Renal cortical epithelial cell (primary cell): Measurements from ENCODE around the gene KRTAP5-7. TPM values are rescaled to one million over a fixed set of nuclear protein-coding genes. Genes with fewer than 3 reads are reported as not detected.
A peak's percentile ranks its signal among the peaks of the same experiment; 100 is the strongest.

Experiments
- DNase-seq: peaks from one replicate; pipeline ENCODE4 v3.0.0-alpha.2; 2011; ENCODE audit warnings: low read depth
- total RNA-seq: library from RNA; depleted of rRNA; stranded (reverse); fragments of >200 nt; gene quantifications from 2 replicates; pipeline ENCODE4 v1.2.3, GENCODE V29; 2014

The KRTAP5-7 gene
- total RNA-seq, 1 donor from 2014 or later, result not detected

DNA sequence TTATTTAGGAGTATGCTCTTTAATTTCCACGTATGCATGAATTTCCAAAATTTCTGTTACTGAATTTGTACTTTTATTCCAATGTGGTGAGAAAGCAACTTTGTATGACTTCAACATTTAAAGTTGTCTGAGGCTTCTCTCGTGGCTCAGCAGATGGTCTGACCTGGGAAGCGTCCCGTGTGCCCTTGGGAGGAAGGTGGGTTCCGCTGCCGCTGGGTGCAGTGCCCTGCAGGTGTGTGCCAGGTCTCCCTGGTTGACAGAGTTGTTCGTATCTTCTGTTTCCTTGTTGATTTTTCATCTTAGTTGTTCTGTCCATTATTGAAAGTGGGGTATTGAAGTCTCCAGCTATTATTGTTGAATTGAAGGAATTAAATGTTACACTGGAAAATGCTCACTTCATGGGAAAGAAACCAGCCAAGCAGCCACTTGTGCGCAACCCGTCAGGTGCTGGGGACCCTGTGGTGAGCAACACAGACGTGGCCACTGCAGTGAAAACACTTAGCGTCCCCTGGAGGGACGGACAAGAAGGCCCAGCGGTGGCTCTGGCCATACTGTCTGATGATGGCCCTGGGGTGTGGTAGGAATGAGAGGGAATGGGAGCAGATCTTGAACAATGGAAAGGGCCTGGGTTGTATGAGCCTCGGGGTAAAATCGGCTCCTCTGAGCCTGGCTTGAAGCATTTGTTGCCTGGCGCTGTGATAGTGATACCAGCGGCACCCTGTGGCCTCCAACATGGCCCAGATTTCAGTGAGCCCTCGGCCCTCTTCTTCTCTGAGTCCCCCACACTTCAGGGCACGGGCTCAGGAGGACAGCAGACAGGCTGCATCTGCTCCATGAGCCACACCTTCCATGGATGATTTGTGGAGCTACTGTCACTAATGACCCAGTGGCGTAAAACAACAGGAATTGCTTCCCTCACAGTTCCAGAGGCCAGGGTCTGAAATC lies 31.5 kb upstream of the KRTAP5-7 start:
- no peak for DNase-seq

DNA sequence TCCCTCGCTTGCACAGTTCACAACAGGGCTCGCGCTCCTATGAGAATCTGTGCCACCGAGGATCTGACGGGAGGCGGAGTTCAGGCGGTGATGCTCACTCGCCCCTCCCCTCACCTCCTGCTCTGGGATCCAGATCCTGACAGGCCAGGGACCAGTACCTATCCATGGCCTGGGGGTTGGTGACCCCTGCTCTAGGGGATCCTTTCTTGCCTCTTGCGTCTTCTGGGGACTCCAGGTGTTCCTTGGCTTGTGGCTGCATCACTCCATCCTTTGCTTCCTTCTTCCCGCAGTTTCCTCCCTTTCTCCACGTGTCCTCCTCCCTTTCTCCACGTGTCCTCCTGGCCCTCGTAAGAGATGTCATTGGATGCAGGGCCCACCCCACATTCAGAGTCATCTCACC lies 30.6 kb upstream of the KRTAP5-7 start:
- no peak for DNase-seq

DNA sequence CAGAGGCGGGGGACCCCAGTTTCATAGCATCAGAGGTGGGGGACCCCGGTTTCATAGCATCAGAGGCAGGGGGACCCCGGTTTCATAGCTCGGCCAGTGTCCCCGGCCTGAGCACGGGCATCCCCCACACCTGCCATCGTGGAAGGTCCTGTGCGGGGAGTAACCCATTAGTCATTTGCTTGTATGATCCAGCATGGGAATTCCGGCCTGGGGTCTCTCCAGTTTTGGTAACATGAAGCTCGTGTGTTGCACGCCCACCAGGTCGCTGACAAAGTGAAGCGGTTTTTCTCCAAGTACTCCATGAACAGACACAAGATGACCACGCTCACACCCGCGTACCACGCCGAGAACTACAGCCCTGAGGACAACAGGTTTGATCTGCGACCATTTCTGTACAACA lies 29.0 kb upstream of the KRTAP5-7 start:
- DNase-seq, result no peak

DNA sequence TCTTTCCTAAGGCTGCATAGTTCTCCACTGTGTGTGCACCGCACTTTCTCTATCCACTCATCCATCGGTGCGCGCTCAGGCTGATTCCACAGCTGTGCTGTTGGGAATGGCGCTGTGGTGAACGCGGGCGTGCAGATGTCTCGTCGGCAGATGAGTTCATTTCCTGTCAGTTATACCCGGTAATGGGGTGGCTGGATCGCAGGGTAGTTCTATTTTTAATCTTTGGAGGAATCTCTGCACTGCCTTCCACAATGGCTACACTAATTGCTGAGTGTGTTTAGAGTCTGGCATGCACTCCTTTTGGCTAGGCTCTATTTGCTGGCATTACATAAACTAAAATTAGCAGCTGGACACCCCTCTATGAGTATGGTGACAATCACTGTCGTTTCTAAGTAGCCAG lies 27.9 kb upstream of the KRTAP5-7 start:
- DNase-seq, result no peak

DNA sequence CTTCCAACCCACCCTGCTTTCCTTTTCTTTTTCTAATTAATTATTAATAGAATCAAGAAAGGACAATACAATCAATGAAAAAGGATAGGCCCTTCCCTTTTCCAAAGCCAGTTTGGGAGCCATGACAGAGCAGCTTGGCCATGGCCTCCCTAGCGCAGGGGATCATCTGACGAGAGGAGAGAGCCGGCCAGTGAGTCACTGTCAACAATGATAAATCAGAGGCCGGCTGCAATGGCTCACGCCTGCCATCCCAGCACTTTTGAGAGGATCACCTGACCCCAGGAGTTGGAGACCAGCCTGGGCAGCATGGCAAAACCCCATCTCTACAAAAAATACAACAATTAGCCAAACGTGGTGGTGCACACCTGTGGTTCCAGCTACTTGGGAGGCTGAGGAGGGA lies 27.5 kb upstream of the KRTAP5-7 start:
- no peak for DNase-seq

DNA sequence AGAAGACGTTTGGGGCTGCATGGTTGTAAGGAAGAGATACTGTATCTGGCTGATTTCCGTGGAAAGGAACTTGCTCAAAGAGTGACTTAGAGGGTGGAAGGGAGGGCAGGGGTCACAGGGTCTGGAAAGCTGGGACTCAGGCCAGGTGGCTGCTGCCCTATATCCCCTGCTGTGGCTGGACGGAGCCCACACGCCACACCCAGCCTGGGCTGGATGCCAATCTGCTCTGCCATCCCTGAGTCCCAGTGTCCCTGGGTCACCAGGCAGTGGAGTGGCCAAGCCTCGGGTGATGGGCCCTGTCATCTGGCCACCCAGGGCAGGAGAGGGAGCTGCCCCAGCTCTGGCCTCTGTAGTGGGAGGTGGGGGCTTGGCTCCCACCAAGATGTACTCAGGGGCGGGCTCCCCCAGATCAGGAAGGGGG lies 26.5 kb upstream of the KRTAP5-7 start:
- no peak for DNase-seq

DNA sequence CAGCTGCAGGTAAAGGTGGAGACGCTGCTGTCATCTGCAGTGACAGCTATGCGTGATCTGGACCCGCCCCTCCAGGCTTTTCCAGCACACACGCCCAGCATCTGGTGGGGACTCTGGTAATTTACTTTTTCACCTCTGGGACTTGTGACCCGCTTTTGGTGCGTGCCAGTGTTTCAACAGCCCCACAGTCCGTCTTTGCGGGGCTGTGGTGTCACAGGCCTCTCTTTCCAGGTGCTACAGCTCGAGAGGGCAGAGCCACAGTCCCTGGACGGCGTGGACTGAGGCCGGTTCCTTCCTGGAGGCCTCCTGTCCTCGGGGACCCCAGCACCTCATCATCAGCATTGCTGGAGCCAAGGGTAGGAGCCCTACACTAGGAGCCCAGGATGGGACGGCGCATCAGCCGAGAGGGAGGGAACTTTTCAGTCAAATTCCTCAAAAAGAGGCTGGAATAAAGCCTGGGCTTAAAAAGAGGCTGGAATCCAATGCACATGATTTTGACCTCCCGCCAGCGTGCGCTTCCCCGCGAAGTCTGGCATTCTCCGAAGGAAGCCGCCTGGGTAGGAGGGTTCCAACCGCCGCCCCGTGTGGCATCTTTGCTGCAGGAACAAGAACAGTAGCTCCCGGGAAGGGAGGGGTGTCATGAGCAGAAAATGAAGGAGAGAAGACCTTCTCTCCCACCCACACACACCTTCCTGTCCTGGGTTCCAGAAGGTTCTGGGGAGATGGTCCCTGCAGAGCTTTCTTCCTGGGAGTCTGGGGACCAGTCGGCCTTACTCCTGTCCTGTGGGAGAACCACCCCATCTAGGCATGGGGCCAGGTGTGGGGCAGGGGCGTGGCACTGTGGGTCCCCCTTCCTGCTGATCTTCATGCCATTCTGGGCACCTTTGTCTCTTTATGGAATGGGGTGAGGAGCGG lies 25.7 kb upstream of the KRTAP5-7 start:
- DNase-seq, result no peak

DNA sequence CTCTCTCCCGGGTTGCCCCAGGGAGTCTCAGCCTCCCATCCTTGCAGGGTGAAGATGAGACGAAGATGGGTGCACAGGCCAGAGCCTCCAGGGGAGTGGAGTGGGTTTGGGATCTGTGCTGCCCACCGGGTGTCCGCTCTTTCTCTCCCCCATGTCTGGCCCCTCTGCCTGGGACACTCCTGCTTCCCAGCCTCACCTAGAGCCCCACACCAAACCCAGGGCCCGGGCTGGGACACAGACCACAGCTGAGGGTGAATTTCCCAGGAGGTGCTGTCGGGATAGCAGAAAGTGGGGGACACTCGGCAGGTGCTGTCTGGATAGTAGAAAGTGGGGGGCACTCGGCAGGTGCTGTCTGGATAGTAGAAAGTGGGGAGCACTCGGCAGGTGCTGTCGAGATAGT lies 25.0 kb upstream of the KRTAP5-7 start:
- DNase-seq, result no peak

DNA sequence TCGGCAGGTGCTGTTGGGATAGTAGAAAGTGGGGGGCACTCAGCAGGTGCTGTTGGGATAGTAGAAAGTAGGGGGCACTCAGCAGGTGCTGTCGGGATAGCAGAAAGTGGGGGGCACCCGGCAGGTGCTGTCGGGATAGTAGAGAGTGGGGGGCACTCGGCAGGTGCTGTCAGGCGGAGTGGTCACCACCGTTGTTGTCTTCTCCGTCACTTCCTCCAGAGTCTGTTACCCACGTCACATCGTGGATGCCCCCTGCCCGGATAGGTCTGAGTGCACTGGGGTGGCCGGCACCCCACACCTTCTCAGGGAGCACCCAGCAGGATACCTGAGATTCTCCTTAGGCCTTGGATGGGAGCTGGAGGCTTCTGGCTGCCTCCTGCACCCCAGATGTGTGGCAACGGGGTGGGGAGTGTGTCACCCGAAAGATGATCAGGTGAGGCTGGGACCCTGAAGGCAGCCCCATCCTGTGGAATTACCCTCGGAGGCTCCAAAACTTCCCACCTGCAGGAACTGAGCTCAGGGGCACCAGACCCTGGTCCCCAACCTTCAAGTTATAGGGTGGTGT lies 24.1 kb upstream of the KRTAP5-7 start:
- DNase-seq, result no peak

DNA sequence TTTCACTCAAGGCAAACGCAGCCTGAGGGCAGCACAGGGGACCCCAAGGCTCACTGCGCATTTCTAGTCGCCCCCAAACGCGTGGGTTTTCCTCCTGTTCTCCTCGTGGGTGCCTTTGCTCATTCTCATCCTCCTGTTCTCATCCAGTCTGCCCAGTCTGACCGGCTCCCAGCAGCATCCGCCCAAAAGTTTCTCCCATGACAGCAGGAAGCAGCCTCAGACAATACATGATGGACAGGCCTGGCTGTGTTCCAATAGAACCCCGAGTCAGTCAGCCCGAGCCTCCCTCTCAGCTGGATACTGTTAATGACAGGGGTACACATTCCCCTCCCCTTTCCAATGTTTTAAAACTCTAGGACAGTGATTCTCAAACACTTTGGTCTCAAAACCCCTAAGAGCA lies 22.5 kb upstream of the KRTAP5-7 start:
- DNase-seq, result no peak

DNA sequence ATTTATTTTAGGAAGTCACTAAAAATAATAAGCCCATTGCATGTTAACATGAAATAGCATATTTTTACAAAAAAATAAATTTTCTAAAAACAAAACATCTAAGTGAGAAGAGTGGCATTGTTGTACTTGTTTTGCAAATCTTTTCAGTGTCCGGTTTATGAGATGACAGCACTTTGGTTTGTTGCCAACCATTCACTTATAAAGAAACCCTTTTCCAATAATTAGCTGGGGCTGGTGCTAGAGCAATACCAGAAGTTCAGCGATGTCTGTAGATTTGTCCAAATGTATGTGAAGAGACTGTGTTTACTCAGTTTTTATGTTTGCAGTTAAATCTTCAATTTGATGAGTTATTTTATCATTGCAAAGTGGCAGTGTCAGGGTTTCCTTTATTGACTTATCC lies 22.1 kb upstream of the KRTAP5-7 start:
- DNase-seq, result no peak

DNA sequence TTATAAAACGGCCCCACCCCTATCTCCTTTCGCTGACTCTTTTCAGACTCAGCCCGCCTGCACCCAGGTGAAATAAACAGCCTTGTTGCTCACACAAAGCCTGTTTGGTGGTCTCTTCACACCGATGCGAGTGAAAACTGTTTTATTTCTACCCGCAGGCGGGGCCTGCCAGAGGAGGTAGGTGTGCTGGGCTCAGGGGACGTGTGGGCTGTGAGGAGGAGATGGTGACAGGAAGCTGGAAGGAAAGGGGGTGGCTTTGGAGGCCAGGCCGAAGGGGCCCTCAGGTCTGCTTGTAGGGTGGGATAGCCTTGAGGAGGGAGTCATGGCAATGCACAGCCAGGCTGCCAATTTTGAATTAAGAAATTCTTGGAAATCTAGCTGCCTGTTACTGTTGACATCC lies 21.3 kb upstream of the KRTAP5-7 start:
- DNase-seq, result no peak

DNA sequence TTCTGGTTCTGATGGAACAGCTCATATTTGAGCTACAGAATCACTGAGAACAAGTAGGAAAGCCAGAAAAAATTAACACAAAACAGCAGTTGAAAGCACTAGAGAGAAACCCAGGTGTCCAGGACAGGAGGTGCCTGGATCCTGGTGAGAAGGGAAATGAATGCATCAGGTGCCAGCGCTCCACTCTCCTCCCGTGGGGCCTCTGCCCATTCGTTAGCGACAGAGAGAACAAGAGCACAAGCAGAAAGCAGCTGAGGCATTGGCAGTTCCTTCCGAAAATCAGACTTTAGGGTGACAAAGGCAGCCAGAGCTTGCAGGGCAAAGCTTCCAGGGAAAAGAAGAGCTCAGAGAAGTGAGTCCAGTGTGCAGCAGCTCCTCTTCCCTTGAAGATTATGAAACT lies 20.0 kb upstream of the KRTAP5-7 start:
- no peak for DNase-seq

DNA sequence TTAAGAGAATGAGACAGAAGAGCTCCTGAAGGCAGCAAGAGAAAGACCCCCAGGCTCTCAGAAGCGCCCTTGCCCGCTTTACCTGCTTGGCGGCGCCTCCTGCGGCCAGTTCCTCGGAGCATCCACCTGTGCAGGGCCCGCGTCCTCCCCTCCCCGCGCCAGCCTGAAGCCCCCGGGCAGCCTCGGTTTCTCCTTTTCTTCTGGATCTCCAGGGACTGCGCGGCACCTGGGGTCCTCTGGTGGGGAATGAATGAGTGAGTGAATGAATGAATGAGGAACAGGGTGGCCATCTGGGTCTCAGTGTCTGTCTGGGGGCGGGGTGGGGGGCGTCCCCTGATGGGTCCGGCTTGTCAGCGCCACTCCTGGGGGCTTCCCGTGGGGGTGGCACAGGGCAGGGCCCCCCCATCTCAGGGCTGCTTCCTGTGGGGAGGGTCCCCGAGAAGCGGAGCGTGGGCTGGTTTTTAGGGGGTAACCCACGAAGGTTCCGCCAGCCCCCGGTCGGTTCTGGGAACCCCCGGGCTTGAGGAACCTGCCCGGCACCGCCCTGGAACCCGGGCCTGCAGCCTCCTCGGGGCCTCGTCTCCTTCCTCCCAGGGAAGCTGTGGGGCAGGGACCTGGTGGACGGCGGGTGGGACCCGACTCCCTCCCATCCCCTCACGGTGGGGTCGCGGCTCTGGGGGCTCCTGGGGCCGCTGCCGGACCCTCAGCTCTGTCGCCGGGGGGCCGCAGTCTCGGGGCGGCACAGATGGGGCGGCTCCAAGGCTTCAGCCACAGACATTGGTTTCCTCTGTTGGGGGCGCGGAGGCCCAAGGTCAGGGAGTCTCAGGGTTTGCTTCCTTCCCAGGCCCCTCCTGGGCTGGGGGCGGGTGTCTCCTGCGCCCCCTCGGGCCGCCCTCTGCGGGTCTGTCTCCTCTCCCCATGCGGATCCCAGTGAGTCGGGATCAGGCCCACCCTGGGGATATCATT lies 8.3 kb upstream of the KRTAP5-7 start:
- no peak for DNase-seq

DNA sequence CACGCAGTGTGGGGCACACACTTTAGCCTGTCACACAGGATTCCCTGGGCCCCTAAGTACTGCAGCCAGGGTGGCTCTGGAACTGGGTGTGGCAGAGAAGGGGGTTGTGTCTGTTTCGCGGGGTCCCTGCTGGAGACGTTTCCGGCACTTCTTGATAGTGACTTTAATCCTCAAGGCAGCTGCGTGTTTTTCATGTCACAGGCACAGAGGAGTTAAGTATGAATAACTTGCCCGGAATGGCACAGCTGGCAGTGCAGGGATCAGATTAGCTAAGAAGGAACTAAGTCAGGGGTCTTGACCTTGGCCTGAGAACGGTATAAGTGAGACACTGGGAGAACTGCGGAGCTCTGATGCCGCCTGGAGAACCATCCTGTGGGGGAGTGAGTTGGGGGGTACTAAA lies 7.5 kb upstream of the KRTAP5-7 start:
- no peak for DNase-seq

DNA sequence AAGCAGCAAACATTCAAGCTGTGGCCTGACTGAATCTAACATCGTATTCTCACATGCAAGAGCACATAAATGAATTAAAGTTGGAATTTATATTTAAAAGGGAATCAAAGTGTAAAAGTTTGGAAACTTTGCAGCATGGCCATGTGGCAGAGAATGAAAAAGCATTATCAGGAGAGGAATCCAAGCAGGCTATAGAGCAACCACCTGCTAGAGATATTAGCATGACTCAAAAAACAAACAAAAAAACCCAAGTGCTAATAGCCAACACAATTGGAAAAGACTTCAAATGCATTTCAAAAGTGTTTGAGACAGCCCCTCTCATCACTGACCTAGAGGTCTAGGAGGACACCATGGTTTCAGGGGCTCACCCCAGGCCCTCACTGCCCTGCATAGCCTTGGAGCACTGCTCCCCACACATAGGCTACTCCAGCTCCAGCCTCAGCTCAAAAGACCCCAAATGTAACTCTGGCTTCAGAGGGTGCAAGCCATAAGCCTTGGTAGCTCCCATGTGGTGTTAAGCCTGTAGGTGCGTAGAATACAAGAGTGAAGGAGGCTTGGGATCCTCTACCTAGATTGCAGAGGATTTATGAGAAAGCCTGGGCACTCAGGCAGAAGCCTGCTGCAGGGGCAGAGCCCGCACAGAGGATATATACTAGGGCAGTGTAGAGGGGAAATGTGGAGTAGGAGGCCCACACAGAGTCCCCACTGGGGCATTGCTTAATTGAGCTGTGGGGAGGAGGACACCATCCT lies 1.7 kb upstream of the KRTAP5-7 start:
- no peak for DNase-seq

DNA sequence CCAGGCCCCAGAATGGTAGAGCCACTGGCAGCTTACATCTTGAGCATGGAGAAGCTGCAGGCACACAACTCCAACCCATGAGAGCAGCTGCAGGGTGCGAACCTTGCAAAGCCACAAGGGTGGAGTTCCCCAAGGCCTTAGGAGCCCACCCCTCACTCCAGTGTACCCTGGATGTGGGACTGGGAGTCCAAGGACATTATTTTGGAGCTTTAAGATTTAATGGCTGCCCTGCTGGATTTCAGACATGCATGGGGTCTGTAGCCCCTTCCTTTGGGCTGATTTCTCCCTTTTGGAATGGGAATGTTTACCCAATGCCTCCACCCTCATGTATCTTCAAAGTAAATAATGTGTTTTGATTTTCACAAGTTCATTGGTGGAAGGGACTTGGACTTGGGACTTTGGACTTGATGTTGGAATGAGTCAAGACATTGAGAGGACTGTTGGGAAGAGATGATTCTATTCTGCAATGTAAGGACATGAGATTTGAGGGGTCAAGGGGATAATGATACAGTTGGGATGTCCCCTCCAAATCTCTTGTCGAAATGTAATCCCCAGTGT lies 1.1 kb upstream of the KRTAP5-7 start:
- DNase-seq, result no peak

DNA sequence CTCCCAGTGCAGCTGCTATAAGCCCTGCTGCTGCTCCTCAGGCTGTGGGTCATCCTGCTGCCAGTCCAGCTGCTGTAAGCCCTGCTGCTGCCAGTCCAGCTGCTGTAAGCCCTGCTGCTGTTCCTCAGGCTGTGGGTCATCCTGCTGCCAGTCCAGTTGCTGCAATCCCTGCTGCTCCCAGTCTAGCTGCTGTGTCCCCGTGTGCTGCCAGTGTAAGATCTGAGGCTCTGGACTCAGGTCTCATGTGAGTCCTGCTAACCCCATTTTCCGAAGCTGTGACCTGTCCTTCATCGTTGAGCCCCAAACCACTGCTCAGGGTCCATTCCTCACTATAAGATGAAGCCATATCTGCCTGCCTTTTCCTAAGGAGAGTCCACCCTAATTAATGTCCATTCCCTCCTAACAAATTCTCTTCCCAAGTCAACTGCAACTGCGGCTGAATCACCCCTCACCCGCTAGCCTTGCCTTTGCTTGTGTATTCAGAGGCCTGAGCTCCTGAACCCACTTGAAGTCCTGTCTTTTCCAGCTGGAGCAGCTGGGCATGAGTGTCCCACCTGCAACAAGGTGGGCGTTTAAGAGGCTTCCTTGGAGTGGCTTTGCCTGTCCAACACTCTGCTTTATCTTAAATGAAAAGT lies 626 bp downstream of the KRTAP5-7 start:
- no peak for DNase-seq

DNA sequence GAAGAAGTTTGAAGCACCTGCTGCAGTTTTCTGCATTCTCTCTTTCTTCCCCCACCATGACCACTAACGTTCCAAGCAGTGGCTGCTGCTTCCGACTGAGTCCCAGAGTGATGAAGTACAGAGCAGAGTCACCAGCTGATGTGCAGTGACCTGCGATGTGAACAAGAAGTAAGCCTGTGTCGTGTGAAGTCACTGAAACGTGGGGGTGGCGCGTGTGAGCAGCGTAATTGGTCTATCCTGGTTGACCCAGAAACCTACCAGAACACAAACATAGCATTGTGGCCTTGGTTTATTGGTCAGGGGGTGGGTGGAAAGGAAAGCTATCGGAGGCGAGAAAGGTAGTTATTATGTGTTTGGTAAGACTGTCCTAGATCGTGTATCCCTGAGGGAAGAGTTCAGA lies 3.5 kb downstream of the KRTAP5-7 start:
- peak; percentile 9 for DNase-seq
